Immature natural killer cell (primary cell): Measurements from ENCODE around the gene RFNG. TPM values are rescaled to one million over a fixed set of nuclear protein-coding genes. Genes with fewer than 3 reads are reported as not detected.

ENCODE experiments used
- DNase-seq, 3 donors: peaks; one replicate each; pipeline ENCODE4 v3.0.0; 2022; ENCODE audit warnings: mixed read lengths in 1 of 3
- H3K27ac Mint-ChIP-seq, 6 donors: one replicate each; pipeline ENCODE4 v1.8.0; 2020; ENCODE audit warnings: mixed read lengths in 6 of 6, mild to moderate bottlenecking in 5 of 6, inconsistent platforms in 4 of 6, moderate library complexity in 3 of 6
- H3K27me3 Mint-ChIP-seq, 3 donors: one replicate each; pipeline ENCODE4 v1.8.0; 2020 to 2021; ENCODE audit warnings: low read depth in 3 of 3, mild to moderate bottlenecking in 3 of 3, mixed read lengths in 3 of 3, moderate library complexity in 3 of 3, inconsistent platforms in 1 of 3
- H3K36me3 Mint-ChIP-seq, 3 donors: one replicate each; pipeline ENCODE4 v1.8.0; 2020; ENCODE audit warnings: mixed read lengths in 3 of 3, inconsistent platforms in 2 of 3, mild to moderate bottlenecking in 2 of 3
- H3K4me1 Mint-ChIP-seq, 2 donors: one replicate each; pipeline ENCODE4 v1.8.0; 2020; ENCODE audit warnings: inconsistent platforms in 2 of 2, mild to moderate bottlenecking in 2 of 2, mixed read lengths in 2 of 2, moderate library complexity in 1 of 2
- H3K4me3 Mint-ChIP-seq, 5 donors: one replicate each; pipeline ENCODE4 v1.8.0; 2020; ENCODE audit warnings: mild to moderate bottlenecking in 5 of 5, mixed read lengths in 5 of 5, inconsistent platforms in 3 of 5, moderate library complexity in 3 of 5
- H3K9me3 Mint-ChIP-seq, 6 donors: one replicate each; pipeline ENCODE4 v1.8.0; 2020; ENCODE audit warnings: mild to moderate bottlenecking in 6 of 6, mixed read lengths in 6 of 6, inconsistent platforms in 4 of 6, moderate library complexity in 3 of 6
- polyA plus RNA-seq, 3 donors: library from polyadenylated mRNA; unstranded; fragments of 300-500 nt; fragmentation: Illumina TruSeq; gene quantifications; one replicate each; pipeline ENCODE4 v1.2.3, GENCODE V29; 2021

Gene RFNG
- polyA plus RNA-seq, 3 donors from 2014 or later = 2.2 to 3.7 (median 3.2) TPM

- peaks cover 2 to 3% (median 2%) of the 10 kb centered on the region in 3 donors for H3K27me3 Mint-ChIP-seq
- peak within 1 kb of the TSS; percentile 76 to 82 (median 81) for H3K4me3 Mint-ChIP-seq
- peaks cover 0 to 6% (median 3%) of the 10 kb centered on the region in 3 donors for H3K36me3 Mint-ChIP-seq
- H3K9me3 Mint-ChIP-seq = no peaks in the 10 kb centered on the region
- no peak for DNase-seq
- peaks cover 7 to 22% of the 10 kb centered on the region in 2 donors for H3K4me1 Mint-ChIP-seq
- no peak within 1 kb of the TSS for H3K27ac Mint-ChIP-seq
These were observed 20.2 kb downstream of the RFNG start, which contains the start of gene RAC3 for GRCh38 chr17:82031303-82031884. RAC3 (plus strand) TSS chr17:82031678; CDS start chr17:82031762, 84 bp downstream.

GRCh38 chr17:82030470-82031302 lies 20.9 kb downstream of the RFNG start:
- H3K4me1 Mint-ChIP-seq = peaks cover 7 to 18% of the 10 kb centered on the region in 2 donors
- peaks cover 0 to 6% (median 3%) of the 10 kb centered on the region in 3 donors for H3K36me3 Mint-ChIP-seq
- H3K27ac Mint-ChIP-seq = no peak overlapping the region
- H3K27me3 Mint-ChIP-seq = peaks cover 2 to 3% (median 2%) of the 10 kb centered on the region in 3 donors
- H3K4me3 Mint-ChIP-seq = peak overlapping the region; percentile 76 to 82 (median 81)
- no peaks in the 10 kb centered on the region for H3K9me3 Mint-ChIP-seq
- peak; percentile 76 to 81 (median 78) for DNase-seq

- Mint-ChIP-seq H3K36me3 (peaks cover 0 to 1% (median under 1%) of the 10 kb centered on the region in 3 donors), H3K4me1 (peaks cover 2 to 11% of the 10 kb centered on the region in 2 donors), H3K9me3 (no peaks in the 10 kb centered on the region), H3K27me3 (peaks cover 2 to 3% (median 2%) of the 10 kb centered on the region in 3 donors), H3K4me3 (peak overlapping the region in 2 of 5 donors; percentile 62 to 75), H3K27ac (no peak overlapping the region)
- no peak for DNase-seq
These were observed 21.6 kb downstream of the RFNG start for GRCh38 chr17:82029990-82030469.

GRCh38 chr17:82029391-82029790 lies 22.2 kb downstream of the RFNG start:
- Mint-ChIP-seq H3K27ac (no peak overlapping the region), H3K4me1 (peaks cover 0 to 9% of the 10 kb centered on the region in 2 donors), H3K9me3 (no peaks in the 10 kb centered on the region), H3K36me3 (no peaks in the 10 kb centered on the region), H3K27me3 (peaks cover 2% of the 10 kb centered on the region in 3 donors), H3K4me3 (peak overlapping the region in 3 of 5 donors; percentile 62 to 75 (median 65))
- DNase-seq = no peak

GRCh38 chr17:82028966-82029365 lies 22.6 kb downstream of the RFNG start:
- Mint-ChIP-seq H3K9me3 (no peaks in the 10 kb centered on the region), H3K36me3 (no peaks in the 10 kb centered on the region), H3K4me1 (peaks cover 2 to 11% of the 10 kb centered on the region in 2 donors), H3K4me3 (peak overlapping the region in 2 of 5 donors; percentile 18 to 52), H3K27me3 (peaks cover 2% of the 10 kb centered on the region in 3 donors), H3K27ac (no peak overlapping the region)
- DNase-seq = no peak

- no peaks in the 10 kb centered on the region for H3K9me3 Mint-ChIP-seq
- peaks cover 5 to 14% of the 10 kb centered on the region in 2 donors for H3K4me1 Mint-ChIP-seq
- peak overlapping the region in 1 of 5 donors; percentile 9 for H3K4me3 Mint-ChIP-seq
- DNase-seq = no peak
- H3K27ac Mint-ChIP-seq = no peak overlapping the region
- peaks cover 2% of the 10 kb centered on the region in 3 donors for H3K27me3 Mint-ChIP-seq
- no peaks in the 10 kb centered on the region for H3K36me3 Mint-ChIP-seq
These were observed 23.4 kb downstream of the RFNG start for GRCh38 chr17:82028246-82028645.

- peaks cover 2 to 7% (median 6%) of the 10 kb centered on the region in 3 donors for H3K27me3 Mint-ChIP-seq
- H3K36me3 Mint-ChIP-seq = no peaks in the 10 kb centered on the region
- no peak overlapping the region for H3K27ac Mint-ChIP-seq
- H3K4me3 Mint-ChIP-seq = no peak overlapping the region
- no peaks in the 10 kb centered on the region for H3K9me3 Mint-ChIP-seq
- H3K4me1 Mint-ChIP-seq = peaks cover 15 to 25% of the 10 kb centered on the region in 2 donors
- DNase-seq = no peak
These were observed 26.1 kb downstream of the RFNG start for GRCh38 chr17:82025401-82026107.

GRCh38 chr17:82024859-82025258 lies 26.8 kb downstream of the RFNG start:
- Mint-ChIP-seq H3K9me3 (no peaks in the 10 kb centered on the region), H3K27ac (no peak overlapping the region), H3K27me3 (peaks cover 0 to 7% (median 6%) of the 10 kb centered on the region in 3 donors), H3K4me3 (no peak overlapping the region), H3K36me3 (no peaks in the 10 kb centered on the region), H3K4me1 (peaks cover 15 to 23% of the 10 kb centered on the region in 2 donors)
- no peak for DNase-seq

- DNase-seq = no peak
- H3K27ac Mint-ChIP-seq = peak overlapping the region in 1 of 6 donors; percentile 14
- H3K4me1 Mint-ChIP-seq = peaks cover 15 to 20% of the 10 kb centered on the region in 2 donors
- H3K36me3 Mint-ChIP-seq = no peaks in the 10 kb centered on the region
- peaks cover 0 to 7% (median 6%) of the 10 kb centered on the region in 3 donors for H3K27me3 Mint-ChIP-seq
- H3K4me3 Mint-ChIP-seq = peak overlapping the region; percentile 69 to 87 (median 82)
- no peaks in the 10 kb centered on the region for H3K9me3 Mint-ChIP-seq
These were observed 28.0 kb downstream of the RFNG start for GRCh38 chr17:82023447-82024241.

- H3K27ac Mint-ChIP-seq = peak within 1 kb of the TSS in 4 of 6 donors; percentile 65 to 85 (median 68)
- peak; percentile 99 to 100 (median 100) for DNase-seq
- H3K9me3 Mint-ChIP-seq = no peaks in the 10 kb centered on the region
- peaks cover 0 to 7% (median 6%) of the 10 kb centered on the region in 3 donors for H3K27me3 Mint-ChIP-seq
- peak within 1 kb of the TSS; percentile 82 to 87 (median 83) for H3K4me3 Mint-ChIP-seq
- H3K4me1 Mint-ChIP-seq = peaks cover 15 to 20% of the 10 kb centered on the region in 2 donors
- no peaks in the 10 kb centered on the region for H3K36me3 Mint-ChIP-seq
These were observed 28.6 kb downstream of the RFNG start, which contains the start of gene LRRC45 for GRCh38 chr17:82022981-82023446. LRRC45 (plus strand) TSS chr17:82023305; CDS start chr17:82023644, 339 bp downstream.

GRCh38 chr17:82022310-82022980 lies 29.2 kb downstream of the RFNG start, which contains the start of gene CENPX:
CENPX (minus strand) TSS chr17:82022878; CDS start chr17:82022861, 17 bp downstream.
- peaks cover 0 to 6% (median 5%) of the 10 kb centered on the region in 3 donors for H3K27me3 Mint-ChIP-seq
- no peaks in the 10 kb centered on the region for H3K9me3 Mint-ChIP-seq
- H3K27ac Mint-ChIP-seq = peak within 1 kb of the TSS; percentile 30 to 85 (median 68)
- peak within 1 kb of the TSS; percentile 82 to 87 (median 83) for H3K4me3 Mint-ChIP-seq
- no peaks in the 10 kb centered on the region for H3K36me3 Mint-ChIP-seq
- no peak for DNase-seq
- H3K4me1 Mint-ChIP-seq = peaks cover 15 to 20% of the 10 kb centered on the region in 2 donors

GRCh38 chr17:82021900-82022309 lies 29.7 kb downstream of the RFNG start:
- peaks cover 2 to 6% (median 5%) of the 10 kb centered on the region in 3 donors for H3K27me3 Mint-ChIP-seq
- no peaks in the 10 kb centered on the region for H3K36me3 Mint-ChIP-seq
- H3K4me1 Mint-ChIP-seq = peaks cover 15 to 20% of the 10 kb centered on the region in 2 donors
- no peaks in the 10 kb centered on the region for H3K9me3 Mint-ChIP-seq
- H3K4me3 Mint-ChIP-seq = peak overlapping the region; percentile 82 to 87 (median 83)
- peak overlapping the region; percentile 30 to 85 (median 60) for H3K27ac Mint-ChIP-seq
- no peak for DNase-seq
